Measurements from ENCODE around the gene PAGE4.

GRCh38 chrX:49880668-49881067 is 51.6 kb downstream of the PAGE4 start:
- no peak for TF ChIP-seq POLR2A (IDR thresholded peaks at IDR 0.05)
- TF ChIP-seq, protein P1, sequence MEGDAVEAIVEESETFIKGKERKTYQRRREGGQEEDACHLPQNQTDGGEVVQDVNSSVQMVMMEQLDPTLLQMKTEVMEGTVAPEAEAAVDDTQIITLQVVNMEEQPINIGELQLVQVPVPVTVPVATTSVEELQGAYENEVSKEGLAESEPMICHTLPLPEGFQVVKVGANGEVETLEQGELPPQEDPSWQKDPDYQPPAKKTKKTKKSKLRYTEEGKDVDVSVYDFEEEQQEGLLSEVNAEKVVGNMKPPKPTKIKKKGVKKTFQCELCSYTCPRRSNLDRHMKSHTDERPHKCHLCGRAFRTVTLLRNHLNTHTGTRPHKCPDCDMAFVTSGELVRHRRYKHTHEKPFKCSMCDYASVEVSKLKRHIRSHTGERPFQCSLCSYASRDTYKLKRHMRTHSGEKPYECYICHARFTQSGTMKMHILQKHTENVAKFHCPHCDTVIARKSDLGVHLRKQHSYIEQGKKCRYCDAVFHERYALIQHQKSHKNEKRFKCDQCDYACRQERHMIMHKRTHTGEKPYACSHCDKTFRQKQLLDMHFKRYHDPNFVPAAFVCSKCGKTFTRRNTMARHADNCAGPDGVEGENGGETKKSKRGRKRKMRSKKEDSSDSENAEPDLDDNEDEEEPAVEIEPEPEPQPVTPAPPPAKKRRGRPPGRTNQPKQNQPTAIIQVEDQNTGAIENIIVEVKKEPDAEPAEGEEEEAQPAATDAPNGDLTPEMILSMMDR (IDR thresholded peaks at IDR 0.05 in 4 of 5, conservative IDR thresholded peaks at IDR 0.05 in 1 of 5): no peak
